Measurements from ENCODE around the gene PLCD3.

PLCD3 gene

GRCh38 chr17:45101546-45101882 lies 30.8 kb downstream of the PLCD3 start:
- intact Hi-C loops (cut with DNase I; ENCODE audit: low total_unique reads) = loop anchor here (5.0 kb wide), 1 partner anchor 79 kb away; no protein-coding TSS in a partner anchor
- no peak for TF ChIP-seq CTCF (IDR thresholded peaks at IDR 0.05)
- H3K36me3 ChIP-seq = peaks cover 84 to 97% (median 92%) of the 10 kb centered on the region in 3 donors
- no peak overlapping the region for H3K4me3 ChIP-seq
- no peaks in the 10 kb centered on the region for H3K9me3 ChIP-seq
- peak overlapping the region; percentile 29 to 39 for H3K27ac ChIP-seq
- peaks cover 0 to 35% (median 22%) of the 10 kb centered on the region in 4 donors for H3K4me1 ChIP-seq
- no peak for DNase-seq
- H3K27me3 ChIP-seq = no peaks in the 10 kb centered on the region

- no peaks in the 10 kb centered on the region for H3K27me3 ChIP-seq
- intact Hi-C loops (cut with DNase I; ENCODE audit: low total_unique reads) = loop anchor here (5.0 kb wide), 2 partner anchors 33 to 47 kb away; partner anchors contain the start of genes DCAKD and PLCD3
- peak; percentile 91 to 93 for TF ChIP-seq CTCF (IDR thresholded peaks at IDR 0.05)
- H3K4me3 ChIP-seq = no peak overlapping the region
- peaks cover 0 to 60% (median 36%) of the 10 kb centered on the region in 4 donors for H3K4me1 ChIP-seq
- H3K36me3 ChIP-seq = peaks cover 78 to 92% (median 87%) of the 10 kb centered on the region in 3 donors
- H3K9me3 ChIP-seq = no peaks in the 10 kb centered on the region
- H3K27ac ChIP-seq = peak overlapping the region; percentile 67 to 84
- DNase-seq = peak; percentile 91 to 94
Observed at GRCh38 chr17:45098869-45099616, 33.3 kb downstream of the PLCD3 start.

- H3K36me3 ChIP-seq = peaks cover 70 to 84% (median 80%) of the 10 kb centered on the region in 3 donors
- no peak for DNase-seq
- intact Hi-C loops (cut with DNase I; ENCODE audit: low total_unique reads) = loop anchor here (5.0 kb wide), 2 partner anchors 34 to 46 kb away; partner anchors contain the start of genes DCAKD and PLCD3
- H3K27ac ChIP-seq = peak overlapping the region; percentile 67 to 84
- peaks cover 0 to 67% (median 43%) of the 10 kb centered on the region in 4 donors for H3K4me1 ChIP-seq
- no peaks in the 10 kb centered on the region for H3K9me3 ChIP-seq
- no peak for TF ChIP-seq CTCF (IDR thresholded peaks at IDR 0.05)
- H3K4me3 ChIP-seq = no peak overlapping the region
- no peaks in the 10 kb centered on the region for H3K27me3 ChIP-seq
Observed at GRCh38 chr17:45098081-45098868, 34.0 kb downstream of the PLCD3 start.

GRCh38 chr17:45096926-45097325 lies 35.4 kb downstream of the PLCD3 start:
- Histone ChIP-seq H3K4me1 (peaks cover 0 to 74% (median 56%) of the 10 kb centered on the region in 4 donors), H3K27me3 (no peaks in the 10 kb centered on the region), H3K4me3 (no peak overlapping the region), H3K36me3 (peaks cover 57 to 71% (median 69%) of the 10 kb centered on the region in 3 donors), H3K9me3 (no peaks in the 10 kb centered on the region), H3K27ac (peak overlapping the region; percentile 84 to 87)
- no peak for DNase-seq
- TF ChIP-seq CTCF (IDR thresholded peaks at IDR 0.05) = no peak
- intact Hi-C loops (cut with DNase I; ENCODE audit: low total_unique reads) = loop anchor here (5.0 kb wide), 2 partner anchors 35 to 45 kb away; partner anchors contain the start of genes DCAKD and PLCD3

- intact Hi-C loops (cut with DNase I; ENCODE audit: low total_unique reads) = loop anchor here (5.0 kb wide), 2 partner anchors 36 to 44 kb away; partner anchors contain the start of genes DCAKD and PLCD3
- no peak for DNase-seq
Observed at GRCh38 chr17:45096141-45096540, 36.2 kb downstream of the PLCD3 start.

More at GRCh38 chr17:45096141-45096540, 36.2 kb downstream of the PLCD3 start:
- Histone ChIP-seq H3K27me3 (no peaks in the 10 kb centered on the region), H3K4me3 (no peak overlapping the region), H3K4me1 (peaks cover 0 to 78% (median 64%) of the 10 kb centered on the region in 4 donors), H3K27ac (peak overlapping the region; percentile 84 to 87), H3K36me3 (peaks cover 50 to 68% (median 67%) of the 10 kb centered on the region in 3 donors), H3K9me3 (no peaks in the 10 kb centered on the region)
- TF ChIP-seq CTCF (IDR thresholded peaks at IDR 0.05) = peak; percentile 14 to 37
